HEK293T (cell line): ENCODE measurements around the gene POLA1.

Source experiments
- BHLHE40 ChIP-seq: fragments of 450-650 bp; IDR thresholded peaks from 2 replicates; pipeline ENCODE4 v1.6.1; 2016; ENCODE audit warnings: mild to moderate bottlenecking, moderate library complexity, borderline replicate concordance
- CTBP1 ChIP-seq: fragments of 450-650 bp; IDR thresholded peaks from 2 replicates; pipeline ENCODE4 v1.6.1; 2016; ENCODE audit warnings: borderline replicate concordance
- FOXA1 ChIP-seq: fragments of 450-650 bp; IDR thresholded peaks from 2 replicates; pipeline ENCODE4 v1.6.1; 2016; ENCODE audit warnings: mild to moderate bottlenecking
- FOXM1 ChIP-seq: fragments of 450-650 bp; IDR thresholded peaks from 2 replicates; pipeline ENCODE4 v1.6.1; 2017; ENCODE audit warnings: mild to moderate bottlenecking, borderline replicate concordance
- HDGF ChIP-seq: fragments of 450-650 bp; IDR thresholded peaks from 2 replicates; pipeline ENCODE4 v1.6.1; 2017; ENCODE audit warnings: antibody characterized with exemption, borderline replicate concordance
- LEF1 ChIP-seq: fragments of 450-650 bp; IDR thresholded peaks from 2 replicates; pipeline ENCODE4 v1.6.1; 2017; ENCODE audit warnings: mild to moderate bottlenecking, borderline replicate concordance
- NFRKB ChIP-seq: fragments of 450-650 bp; IDR thresholded peaks from 2 replicates; pipeline ENCODE4 v1.6.1; 2016; ENCODE audit warnings: mild to moderate bottlenecking, moderate library complexity
- SP1 ChIP-seq: fragments of 450-650 bp; IDR thresholded peaks from 2 replicates; pipeline ENCODE4 v1.6.1; 2017
- SUZ12 ChIP-seq: fragments of 450-650 bp; IDR thresholded peaks from 2 replicates; pipeline ENCODE4 v1.6.1; 2016; ENCODE audit warnings: mild to moderate bottlenecking
- TARDBP ChIP-seq: fragments of 450-650 bp; IDR thresholded peaks from 2 replicates; pipeline ENCODE4 v1.6.1; 2016

- TF ChIP-seq CTBP1 = no peak
- no peak for TF ChIP-seq SP1
- TF ChIP-seq HDGF = no peak
- no peak for TF ChIP-seq BHLHE40
- no peak for TF ChIP-seq FOXA1
- no peak for TF ChIP-seq NFRKB
- TF ChIP-seq SUZ12 = no peak
- no peak for TF ChIP-seq LEF1
- no peak for TF ChIP-seq FOXM1
- TF ChIP-seq TARDBP = no peak
These were observed 315.7 kb downstream of the POLA1 start for GRCh38 chrX:25009407-25009806.
